BE2C (cell line): ENCODE measurements around the gene SLC24A3.

Source experiments
- DNase-seq: peaks from one replicate; pipeline ENCODE4 v3.0.0-alpha.2; 2020
- H3K27me3 ChIP-seq: fragments of 250-450 bp; sonication (Bioruptor Pico); 2 replicates; pipeline ENCODE4 v1.5.1; 2020; ENCODE audit warnings: mild to moderate bottlenecking
- H3K36me3 ChIP-seq: fragments of 250-450 bp; sonication (Bioruptor Pico); 2 replicates; pipeline ENCODE4 v1.5.1; 2020; ENCODE audit warnings: mild to moderate bottlenecking
- H3K4me1 ChIP-seq: fragments of 250-450 bp; sonication (Bioruptor Pico); 2 replicates; pipeline ENCODE4 v1.5.1; 2020
- H3K4me3 ChIP-seq: 2 replicates; pipeline ENCODE4 v1.5.1; 2011; ENCODE audit warnings: low read depth, low read length
- H3K9me3 ChIP-seq: fragments of 250-450 bp; sonication (Bioruptor Pico); 2 replicates; pipeline ENCODE4 v1.5.1; 2020
- TF ChIP-seq, protein P1 (sequence below): IDR thresholded peaks from 2 replicates; pipeline ENCODE4 v1.5.1; 2012; ENCODE audit warnings: mild to moderate bottlenecking, low read depth, low read length

SLC24A3 gene

DNA sequence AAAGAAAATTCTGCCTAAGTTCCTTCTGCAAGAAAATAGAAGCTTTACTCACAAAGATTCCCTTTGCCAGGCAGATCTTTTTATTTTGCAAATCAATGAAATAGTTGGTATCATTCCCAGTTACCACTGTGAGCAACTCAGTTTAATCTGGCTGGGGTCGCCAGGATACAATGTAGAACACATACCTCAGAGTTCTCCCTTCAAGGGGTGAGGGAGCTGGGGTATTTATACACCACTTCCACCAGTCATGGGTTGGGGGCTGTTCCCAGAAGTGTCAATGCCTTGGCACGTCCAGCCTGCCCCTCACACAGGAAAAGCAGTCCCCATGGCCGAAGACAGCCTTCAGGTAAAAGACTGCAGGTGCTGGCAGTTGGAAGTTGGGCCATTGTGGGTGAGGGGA lies 86.2 kb downstream of the SLC24A3 start:
- DNase-seq, result no peak
- Histone ChIP-seq H3K9me3 (no peaks in the 10 kb centered on the region), H3K4me1 (no peaks in the 10 kb centered on the region), H3K36me3 (no peaks in the 10 kb centered on the region), H3K4me3 (no peak overlapping the region), H3K27me3 (no peaks in the 10 kb centered on the region)
- TF ChIP-seq, protein P1, sequence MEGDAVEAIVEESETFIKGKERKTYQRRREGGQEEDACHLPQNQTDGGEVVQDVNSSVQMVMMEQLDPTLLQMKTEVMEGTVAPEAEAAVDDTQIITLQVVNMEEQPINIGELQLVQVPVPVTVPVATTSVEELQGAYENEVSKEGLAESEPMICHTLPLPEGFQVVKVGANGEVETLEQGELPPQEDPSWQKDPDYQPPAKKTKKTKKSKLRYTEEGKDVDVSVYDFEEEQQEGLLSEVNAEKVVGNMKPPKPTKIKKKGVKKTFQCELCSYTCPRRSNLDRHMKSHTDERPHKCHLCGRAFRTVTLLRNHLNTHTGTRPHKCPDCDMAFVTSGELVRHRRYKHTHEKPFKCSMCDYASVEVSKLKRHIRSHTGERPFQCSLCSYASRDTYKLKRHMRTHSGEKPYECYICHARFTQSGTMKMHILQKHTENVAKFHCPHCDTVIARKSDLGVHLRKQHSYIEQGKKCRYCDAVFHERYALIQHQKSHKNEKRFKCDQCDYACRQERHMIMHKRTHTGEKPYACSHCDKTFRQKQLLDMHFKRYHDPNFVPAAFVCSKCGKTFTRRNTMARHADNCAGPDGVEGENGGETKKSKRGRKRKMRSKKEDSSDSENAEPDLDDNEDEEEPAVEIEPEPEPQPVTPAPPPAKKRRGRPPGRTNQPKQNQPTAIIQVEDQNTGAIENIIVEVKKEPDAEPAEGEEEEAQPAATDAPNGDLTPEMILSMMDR, result no peak

DNA sequence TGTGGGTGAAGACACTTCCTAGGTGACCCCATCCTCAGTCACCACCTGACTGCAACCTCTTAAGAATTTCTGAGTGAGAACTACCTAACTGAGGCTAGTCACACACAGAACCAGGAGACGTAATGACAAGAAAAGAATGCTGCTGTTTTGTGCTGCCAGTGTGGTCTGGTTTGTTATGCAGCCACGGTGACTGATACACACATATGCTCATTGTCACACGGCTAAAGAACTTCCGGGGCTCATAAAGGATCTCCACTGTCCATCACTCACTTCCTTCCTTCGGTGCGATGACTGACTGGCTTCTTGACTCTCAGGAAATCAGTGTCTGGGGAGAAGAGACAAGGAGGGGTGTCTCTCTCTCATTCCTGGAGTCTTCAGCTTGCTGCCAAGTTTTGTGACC lies 88.0 kb downstream of the SLC24A3 start:
- Histone ChIP-seq H3K9me3 (no peaks in the 10 kb centered on the region), H3K4me1 (no peaks in the 10 kb centered on the region), H3K27me3 (no peaks in the 10 kb centered on the region), H3K4me3 (no peak overlapping the region), H3K36me3 (no peaks in the 10 kb centered on the region)
- DNase-seq, result no peak
- TF ChIP-seq, protein P1, result no peak

DNA sequence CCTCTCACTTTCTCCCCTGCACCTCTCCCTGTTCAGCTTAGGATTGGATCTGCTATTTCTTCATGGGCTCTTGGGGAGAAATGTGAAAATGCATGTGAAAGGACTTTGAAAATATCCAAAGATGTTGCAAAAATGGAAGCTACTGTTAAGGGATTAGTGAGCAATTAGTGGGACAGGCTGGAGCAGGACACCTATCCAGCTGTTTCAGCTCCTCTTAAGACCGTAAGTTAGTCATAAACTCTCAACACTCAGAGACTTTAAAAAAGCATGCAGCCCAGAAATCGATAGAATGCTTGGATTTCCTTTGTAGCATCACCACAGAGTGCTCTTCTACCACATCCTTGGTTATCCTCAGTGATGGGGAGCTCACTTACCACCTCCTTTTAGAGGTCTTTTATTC lies 88.7 kb downstream of the SLC24A3 start:
- no peak for DNase-seq
- Histone ChIP-seq H3K27me3 (no peaks in the 10 kb centered on the region), H3K9me3 (no peaks in the 10 kb centered on the region), H3K4me3 (no peak overlapping the region), H3K4me1 (no peaks in the 10 kb centered on the region), H3K36me3 (no peaks in the 10 kb centered on the region)
- TF ChIP-seq, protein P1, result no peak

DNA sequence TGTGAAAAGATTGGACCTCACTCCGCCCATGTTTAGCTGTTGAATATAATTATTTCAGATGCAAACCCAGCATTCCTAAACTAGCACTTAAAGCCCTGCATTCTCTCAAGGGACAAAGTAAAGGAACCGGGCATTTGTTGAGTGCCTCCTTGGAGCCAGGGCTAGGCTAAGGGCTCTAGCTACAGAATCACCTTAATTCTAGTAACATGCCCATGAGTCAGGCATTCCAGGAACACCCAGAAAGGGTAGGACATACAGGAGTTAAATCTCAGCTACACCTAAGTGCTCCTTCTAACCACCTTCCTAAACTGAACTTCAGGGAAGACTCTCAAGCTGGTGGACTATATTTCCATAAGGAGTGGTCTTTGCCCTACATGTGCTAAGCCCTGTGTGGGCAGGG lies 89.4 kb downstream of the SLC24A3 start:
- no peaks in the 10 kb centered on the region for H3K4me1 ChIP-seq
- no peaks in the 10 kb centered on the region for H3K27me3 ChIP-seq
- TF ChIP-seq, protein P1, result no peak
- H3K36me3 ChIP-seq, result no peaks in the 10 kb centered on the region
- DNase-seq, result no peak
- H3K9me3 ChIP-seq, result no peaks in the 10 kb centered on the region
- no peak overlapping the region for H3K4me3 ChIP-seq

DNA sequence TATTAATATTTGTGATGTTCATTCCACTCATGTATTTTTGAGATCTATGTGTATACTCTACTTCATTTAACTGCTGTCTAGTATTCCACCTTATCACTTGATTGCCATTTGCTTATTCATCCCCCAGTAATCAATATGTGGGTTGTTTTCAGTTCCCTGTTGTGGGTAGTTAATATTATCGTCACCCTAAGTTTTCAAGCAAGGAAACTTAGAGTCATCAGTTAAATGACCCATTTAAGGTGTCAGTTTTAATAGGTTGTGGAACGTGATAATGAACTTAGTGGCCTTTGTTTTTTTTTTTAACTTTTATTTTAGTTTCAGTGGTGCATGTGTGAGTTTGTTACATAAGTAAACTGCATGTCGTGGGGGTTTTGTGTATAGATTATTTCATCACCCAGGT lies 90.3 kb downstream of the SLC24A3 start:
- Histone ChIP-seq H3K36me3 (no peaks in the 10 kb centered on the region), H3K4me3 (no peak overlapping the region), H3K9me3 (no peaks in the 10 kb centered on the region), H3K27me3 (no peaks in the 10 kb centered on the region), H3K4me1 (no peaks in the 10 kb centered on the region)
- no peak for DNase-seq
- TF ChIP-seq, protein P1, result no peak

DNA sequence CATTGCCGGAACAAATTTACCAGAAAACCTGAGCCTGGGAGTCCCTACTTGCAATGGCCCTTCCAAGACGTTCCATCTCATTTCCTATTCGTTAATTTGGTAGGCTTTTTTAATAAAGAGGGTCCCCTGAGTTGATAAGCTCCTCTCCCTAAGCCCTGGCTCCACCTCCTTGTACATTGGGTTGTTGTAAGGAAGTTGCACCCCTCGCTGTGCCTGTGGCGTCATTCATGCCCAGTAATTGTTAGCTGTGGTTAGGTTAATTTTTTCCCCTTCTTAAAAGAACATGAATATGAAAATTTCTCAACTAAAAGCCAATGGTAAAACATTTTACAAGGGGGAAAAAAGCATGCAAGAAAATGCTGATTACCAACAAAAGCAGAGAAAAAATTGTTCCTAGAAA lies 91.9 kb downstream of the SLC24A3 start:
- no peak overlapping the region for H3K4me3 ChIP-seq
- H3K9me3 ChIP-seq, result no peaks in the 10 kb centered on the region
- no peaks in the 10 kb centered on the region for H3K36me3 ChIP-seq
- H3K4me1 ChIP-seq, result no peaks in the 10 kb centered on the region
- TF ChIP-seq, protein P1, result no peak
- H3K27me3 ChIP-seq, result no peaks in the 10 kb centered on the region
- DNase-seq, result no peak
